Measurements from ENCODE around the gene OR5I1. TPM values are rescaled to one million over a fixed set of nuclear protein-coding genes. Genes with fewer than 3 reads are reported as not detected.

Gene OR5I1
- total RNA-seq, 5 donors from 2014 or later (not counting 1 experiment from before 2014, with no cell fraction given) = not detected

Other genes starting within 250 kb of the OR5I1 start
- gene OR5D13, start 163.0 kb downstream of the OR5I1 start, total RNA-seq = not detected
- not detected for gene OR5D14, start 140.8 kb downstream of the OR5I1 start, total RNA-seq
- gene OR5L1, start 125.0 kb downstream of the OR5I1 start, total RNA-seq = not detected
- not detected for gene OR5D18, start 116.8 kb downstream of the OR5I1 start, total RNA-seq
- gene OR5L2, start 109.2 kb downstream of the OR5I1 start, total RNA-seq = not detected
- not detected for gene OR5D16, start 97.6 kb downstream of the OR5I1 start, total RNA-seq
- not detected for gene TRIM51, start 53.1 kb downstream of the OR5I1 start, total RNA-seq
- not detected for gene OR5W2, start 21.8 kb downstream of the OR5I1 start, total RNA-seq
- not detected for gene OR10AG1, start 33.5 kb upstream of the OR5I1 start, total RNA-seq
- gene OR5F1, start 58.2 kb upstream of the OR5I1 start, total RNA-seq = not detected
- not detected for gene OR5AS1, start 91.3 kb upstream of the OR5I1 start, total RNA-seq
- not detected for gene OR8I2, start 156.9 kb upstream of the OR5I1 start, total RNA-seq
- gene OR8H2, start 167.3 kb upstream of the OR5I1 start, total RNA-seq = not detected
- gene OR8H3, start 186.0 kb upstream of the OR5I1 start, total RNA-seq = not detected
- not detected for gene OR8J3, start 203.8 kb upstream of the OR5I1 start, total RNA-seq
- gene OR8K5, start 223.9 kb upstream of the OR5I1 start, total RNA-seq = not detected
- gene OR5J2, start 240.2 kb upstream of the OR5I1 start, total RNA-seq = not detected